PFSK-1 (cell line): ENCODE data around the gene KIAA1328.

Experiments used
- POLR2AphosphoS5 ChIP-seq: IDR thresholded peaks from 2 replicates; pipeline ENCODE4 v1.6.1; 2012; ENCODE audit warnings: low read depth, mild to moderate bottlenecking, control low read depth, low read length, moderate library complexity
- SIN3A ChIP-seq: IDR thresholded peaks from 2 replicates; pipeline ENCODE4 v1.6.1; 2012; ENCODE audit warnings: mild to moderate bottlenecking, low read length, moderate library complexity, borderline replicate concordance; ENCODE audit not compliant: insufficient read depth

- TF ChIP-seq POLR2AphosphoS5 (no peak), SIN3A (no peak)
Measured at GRCh38 chr18:37258819-37259218, 429.9 kb downstream of the KIAA1328 start.
